ENCODE data around the gene DMTF1. TPM values are rescaled to one million over a fixed set of nuclear protein-coding genes. Genes with fewer than 3 reads are reported as not detected.

The DMTF1 gene
- total RNA-seq, 1 donor from 2014 or later = 53.9 TPM

DNA sequence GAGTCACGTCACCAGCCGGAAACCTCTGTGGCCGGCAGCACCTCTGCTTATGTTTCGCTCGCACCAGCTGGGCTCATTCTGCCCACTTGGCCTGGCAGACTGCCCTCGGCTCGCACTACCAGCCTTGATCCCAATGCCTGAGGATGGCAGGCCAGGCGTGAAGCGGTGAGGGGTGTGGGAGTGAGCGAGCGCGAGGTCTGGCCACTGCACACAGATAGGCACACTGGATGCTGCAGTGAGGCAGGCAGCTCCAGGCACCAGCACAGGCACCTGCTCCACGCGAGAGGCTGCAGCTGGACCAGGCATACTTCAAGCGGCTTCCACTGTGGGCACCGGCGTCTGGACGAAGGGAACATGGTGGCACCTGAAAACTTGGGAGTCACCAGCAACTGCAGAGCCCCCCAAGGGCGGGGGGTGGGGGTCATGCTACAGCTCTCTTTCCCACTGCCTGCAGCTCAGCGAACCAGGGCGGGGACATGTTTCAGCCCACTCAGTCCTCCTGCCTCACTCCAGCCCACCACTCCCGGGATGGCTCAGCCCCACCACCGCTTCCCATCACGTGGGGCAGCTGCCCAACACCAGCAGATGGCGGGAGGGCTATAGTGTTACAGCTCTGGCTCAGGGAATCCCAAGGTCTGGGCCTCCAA, 5.4 kb upstream of the DMTF1 start:
- peak; percentile 87 for DNase-seq (ENCODE audit: low spot score)

GRCh38 chr7:87147500-87147899, 4.8 kb upstream of the DMTF1 start:
- DNase-seq (ENCODE audit: low spot score) = no peak

DNA sequence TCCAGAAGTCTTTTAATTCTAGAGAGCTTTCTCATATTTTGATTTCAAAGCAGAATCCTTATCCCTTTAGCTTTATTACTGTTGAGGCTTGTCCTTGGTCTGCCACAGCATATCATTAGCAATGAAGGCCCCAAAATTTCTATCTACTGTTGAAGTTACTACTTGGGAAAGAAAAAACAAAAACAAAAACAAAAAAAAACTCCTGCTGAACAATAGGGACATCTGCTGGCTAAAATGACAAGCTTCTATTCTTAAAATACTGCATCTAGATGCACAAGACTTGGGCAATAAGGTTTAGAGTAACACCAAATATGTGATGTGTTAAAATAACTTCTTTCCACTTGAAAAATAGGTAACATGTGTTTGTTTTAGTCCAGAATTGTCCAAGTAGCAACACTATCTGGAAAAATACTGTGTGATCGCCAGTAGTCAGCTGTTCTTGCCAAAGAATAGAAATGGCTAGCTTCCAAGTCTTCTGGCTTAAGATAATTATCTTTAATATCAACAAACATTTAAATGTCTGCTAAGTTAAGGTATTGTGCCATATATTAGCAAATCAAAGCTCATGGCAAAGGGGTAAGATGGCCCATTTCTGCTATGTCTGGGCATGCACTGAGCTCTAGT, 3.8 kb upstream of the DMTF1 start:
- DNase-seq (ENCODE audit: low spot score) = no peak

DNA sequence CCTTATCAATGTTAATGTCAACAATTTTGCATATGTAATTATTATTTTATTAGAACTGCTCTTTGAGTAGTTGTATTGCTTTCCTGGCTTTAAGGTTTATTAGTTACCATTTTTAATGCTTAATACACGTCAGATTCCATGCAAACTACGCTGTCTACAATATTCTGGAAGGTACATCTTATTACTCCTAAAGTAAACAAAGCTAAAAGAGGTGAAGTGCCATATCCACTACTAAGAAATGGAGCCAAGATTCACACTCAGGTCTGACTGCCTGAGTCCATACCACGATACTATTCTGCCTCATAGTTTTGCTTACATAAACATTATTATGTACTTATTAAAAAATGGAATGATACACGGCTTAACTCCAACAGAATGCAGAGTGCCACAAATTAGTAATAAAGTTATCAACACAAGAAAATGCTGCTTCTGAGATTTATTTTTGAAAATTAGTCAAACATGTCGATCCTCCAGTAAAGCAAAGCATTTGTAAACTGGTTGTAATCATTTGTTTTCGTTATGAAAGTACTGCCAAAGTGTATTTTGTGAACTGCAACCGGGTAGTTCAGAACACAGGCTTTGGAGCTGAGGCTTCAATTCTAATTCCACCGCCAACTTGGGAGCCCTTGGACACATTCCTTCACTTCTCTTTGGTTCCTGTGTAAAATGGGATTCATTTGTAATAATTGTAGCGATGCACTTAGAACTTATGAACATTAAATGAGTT, 1.1 kb upstream of the DMTF1 start:
- DNase-seq (ENCODE audit: low spot score) = no peak

DNA sequence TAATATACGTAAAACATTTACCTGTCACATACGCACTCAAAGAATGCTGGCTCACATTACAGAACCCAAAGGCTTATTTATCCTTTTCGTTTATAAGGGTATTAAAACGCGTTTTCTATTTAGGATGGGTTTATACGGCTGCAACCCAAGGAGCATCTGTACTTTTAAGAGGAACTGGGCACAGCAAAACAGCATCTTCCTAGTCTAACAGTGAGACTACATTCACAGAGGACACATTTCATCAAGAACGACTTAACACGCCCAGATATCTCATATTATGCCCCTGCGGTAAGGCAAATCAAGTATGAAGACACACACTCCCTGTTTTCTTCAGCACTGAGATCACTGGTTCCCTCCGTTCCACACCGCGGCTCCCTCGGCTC, 533 bp upstream of the DMTF1 start:
- DNase-seq (ENCODE audit: low spot score) = no peak

DNA sequence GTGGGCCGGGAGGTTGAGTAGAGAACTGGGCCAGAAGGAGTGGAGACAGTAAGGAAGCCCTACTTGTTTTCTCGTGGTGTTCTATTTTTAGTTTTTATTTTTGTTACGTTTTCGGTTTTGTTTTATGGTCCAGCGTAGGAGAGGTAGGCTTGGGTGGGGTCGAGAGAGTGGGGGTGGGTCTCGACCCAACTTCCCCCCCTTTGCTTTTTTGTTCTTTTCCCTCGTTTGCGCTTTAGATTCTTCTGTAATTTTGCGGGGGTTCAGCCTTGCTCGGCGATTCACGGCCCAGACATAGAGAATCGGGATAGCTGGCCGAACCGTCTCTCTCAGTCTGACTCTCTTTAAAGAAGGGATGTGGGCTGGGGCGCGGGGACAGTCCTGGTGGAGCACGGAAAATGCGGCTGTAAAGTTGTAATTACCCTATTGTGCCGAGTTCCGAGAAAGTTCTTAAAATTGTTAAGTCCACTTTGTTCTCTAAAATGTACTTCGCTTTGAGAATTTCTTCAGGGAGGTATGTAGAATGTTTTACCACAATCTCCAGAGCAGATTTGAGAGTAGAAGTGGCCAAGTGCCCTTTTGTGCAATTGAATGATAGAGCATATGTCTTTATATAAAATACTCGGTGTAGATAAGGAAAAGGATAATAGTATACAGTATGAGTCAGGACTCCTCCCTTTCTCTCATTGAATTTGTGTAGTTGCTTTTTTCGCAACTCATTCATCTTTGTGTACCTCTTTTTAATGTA, 816 bp downstream of the DMTF1 start:
- peak; percentile 88 for DNase-seq (ENCODE audit: low spot score)

GRCh38 chr7:87154166-87154565, 1.9 kb downstream of the DMTF1 start:
- DNase-seq (ENCODE audit: low spot score) = no peak

DNA sequence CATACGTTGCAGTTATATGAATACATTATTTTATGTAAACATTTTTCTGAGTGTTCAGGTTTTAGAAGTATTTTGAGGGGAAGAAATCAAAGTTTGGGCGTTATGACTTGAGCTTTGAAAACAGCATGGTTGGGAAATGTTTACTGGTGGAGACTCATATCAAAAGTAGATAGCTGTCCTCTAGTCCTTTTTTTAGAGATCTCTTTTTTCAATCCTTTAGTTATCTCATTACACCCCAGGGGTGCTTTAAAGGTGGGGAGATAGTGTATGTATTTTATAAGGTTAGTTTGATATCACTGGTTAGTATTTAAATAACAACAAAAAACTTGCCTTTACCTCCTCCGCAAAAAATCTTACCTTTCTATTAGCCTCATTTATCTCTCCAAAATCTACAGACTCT, 2.3 kb downstream of the DMTF1 start:
- no peak for DNase-seq (ENCODE audit: low spot score)

DNA sequence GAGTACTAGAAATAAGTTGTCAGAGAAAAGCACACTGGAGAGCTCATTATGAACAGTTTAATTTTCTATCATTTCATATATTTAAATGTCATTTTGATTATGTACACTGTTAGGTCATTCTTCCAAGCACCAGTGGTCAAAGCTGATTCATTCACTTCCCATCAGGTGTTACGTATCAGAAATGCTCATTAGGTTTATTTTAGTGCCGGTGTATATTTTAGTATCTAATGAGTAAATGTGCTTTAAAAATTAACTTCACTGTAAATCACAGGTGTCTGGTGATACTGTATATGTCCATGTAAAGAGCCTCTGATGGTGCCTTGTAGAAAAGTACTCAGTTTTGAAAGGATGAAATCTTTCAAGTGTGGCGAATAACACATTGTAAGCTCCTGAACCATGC, 3.5 kb downstream of the DMTF1 start:
- no peak for DNase-seq (ENCODE audit: low spot score)

DNA sequence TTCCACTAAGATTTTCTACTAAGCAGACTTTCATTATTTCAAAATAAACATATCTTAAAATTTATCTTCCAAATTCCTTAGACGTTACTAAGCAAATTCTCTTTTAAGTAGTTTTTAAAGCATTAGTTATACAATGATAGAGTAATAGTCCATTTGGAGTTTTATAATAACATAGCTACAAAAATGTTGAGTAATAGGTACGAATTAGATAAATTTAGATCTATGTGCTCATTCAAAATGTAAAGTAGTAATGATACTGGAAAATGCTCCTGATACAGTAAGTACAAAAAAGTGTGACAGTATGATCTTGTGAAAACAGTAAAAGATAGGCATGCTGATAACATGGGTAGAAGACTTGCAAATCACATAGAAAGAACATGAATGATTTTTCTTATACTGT, 4.5 kb downstream of the DMTF1 start:
- no peak for DNase-seq (ENCODE audit: low spot score)

GRCh38 chr7:87159538-87159937, 7.3 kb downstream of the DMTF1 start:
- no peak for DNase-seq (ENCODE audit: low spot score)

DNA sequence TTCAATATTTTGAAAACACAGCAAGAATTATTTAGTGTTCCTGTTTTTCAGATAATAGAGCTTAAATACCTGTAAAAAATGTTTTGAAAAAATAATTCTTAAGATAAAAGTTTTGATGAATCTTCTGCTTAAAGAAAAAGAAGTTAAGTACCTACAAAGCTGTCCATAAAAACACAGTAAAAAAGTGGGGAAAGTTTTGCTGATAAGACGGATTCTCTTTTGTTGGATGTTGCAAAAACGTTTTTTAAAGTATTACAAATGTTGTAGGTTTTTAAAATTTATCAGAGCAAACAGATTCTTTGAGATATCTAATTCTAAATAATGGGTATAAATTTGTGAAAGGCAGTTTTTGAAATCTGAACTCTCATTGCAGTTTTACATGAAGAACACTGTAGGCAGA, 12.2 kb downstream of the DMTF1 start:
- no peak for DNase-seq (ENCODE audit: low spot score)

DNA sequence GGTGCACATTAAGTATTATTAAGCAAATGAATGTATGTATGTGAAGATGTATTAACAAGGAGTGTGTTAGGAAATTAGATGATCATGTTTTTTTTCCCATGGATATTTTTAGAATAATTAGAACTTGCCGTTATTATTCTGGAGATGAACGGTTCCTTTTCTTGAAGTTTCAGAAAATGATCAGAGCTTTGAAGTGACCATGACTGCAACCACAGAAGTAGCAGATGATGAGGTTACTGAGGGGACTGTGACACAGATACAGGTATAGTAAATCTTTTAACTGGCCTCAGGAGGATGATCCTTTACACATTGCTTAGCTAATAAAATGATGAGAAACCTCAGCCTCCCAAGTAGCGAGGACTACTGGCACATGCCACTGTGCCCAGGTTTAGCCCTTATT, 18.6 kb downstream of the DMTF1 start:
- no peak for DNase-seq (ENCODE audit: low spot score)

DNA sequence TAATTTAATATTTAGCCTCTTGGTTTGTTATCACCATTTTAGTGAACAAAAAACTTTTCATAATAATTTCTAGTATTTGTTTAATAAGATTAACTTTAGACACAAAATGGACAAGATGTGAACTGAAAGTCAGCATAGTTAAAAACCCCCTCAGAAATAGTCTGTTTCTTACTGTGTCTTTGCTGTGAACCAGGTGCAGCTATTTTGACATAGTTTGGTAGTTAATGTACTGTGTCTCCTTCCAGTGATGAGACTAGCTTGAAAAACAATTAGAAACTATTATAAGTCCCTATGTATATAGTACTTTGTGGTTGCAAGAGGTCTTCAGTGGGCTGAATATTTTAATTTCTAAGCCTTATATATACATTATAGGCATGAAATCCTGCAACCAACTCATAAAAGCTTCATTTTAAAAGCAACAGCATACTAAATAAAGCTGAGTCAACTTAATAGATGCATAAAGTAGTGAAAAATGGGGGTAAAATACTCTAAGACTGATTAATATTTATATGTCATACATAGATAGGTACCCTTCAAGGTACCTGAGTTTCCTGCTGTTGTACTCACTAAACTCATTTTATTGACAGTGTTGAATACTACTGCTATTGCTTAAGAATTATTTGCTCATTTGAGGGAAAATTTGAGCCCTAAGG, 19.2 kb downstream of the DMTF1 start:
- no peak for DNase-seq (ENCODE audit: low spot score)

GRCh38 chr7:87173471-87173870, 21.2 kb downstream of the DMTF1 start:
- DNase-seq (ENCODE audit: low spot score) = no peak

DNA sequence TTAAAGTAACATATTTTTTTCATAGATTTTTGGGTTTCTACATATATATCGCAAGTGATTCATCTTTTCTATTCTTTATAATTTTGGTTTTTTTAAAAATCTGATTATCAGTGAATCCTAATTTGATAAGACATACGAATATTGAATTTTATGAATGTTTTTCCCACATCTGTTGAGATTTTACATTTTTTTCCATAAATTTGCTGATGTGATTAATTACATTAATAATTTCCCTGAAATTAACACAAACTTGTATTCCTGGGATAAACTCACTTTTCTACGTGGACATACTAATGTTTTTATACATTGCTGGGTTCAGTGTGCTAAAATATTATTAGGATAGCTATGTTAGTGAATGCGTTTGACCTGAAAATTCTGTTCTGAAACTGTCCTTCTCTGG, 26.1 kb downstream of the DMTF1 start:
- DNase-seq (ENCODE audit: low spot score) = no peak

GRCh38 chr7:87179180-87179579, 26.9 kb downstream of the DMTF1 start:
- DNase-seq (ENCODE audit: low spot score) = no peak

GRCh38 chr7:87187120-87187519, 34.9 kb downstream of the DMTF1 start:
- no peak for DNase-seq (ENCODE audit: low spot score)

DNA sequence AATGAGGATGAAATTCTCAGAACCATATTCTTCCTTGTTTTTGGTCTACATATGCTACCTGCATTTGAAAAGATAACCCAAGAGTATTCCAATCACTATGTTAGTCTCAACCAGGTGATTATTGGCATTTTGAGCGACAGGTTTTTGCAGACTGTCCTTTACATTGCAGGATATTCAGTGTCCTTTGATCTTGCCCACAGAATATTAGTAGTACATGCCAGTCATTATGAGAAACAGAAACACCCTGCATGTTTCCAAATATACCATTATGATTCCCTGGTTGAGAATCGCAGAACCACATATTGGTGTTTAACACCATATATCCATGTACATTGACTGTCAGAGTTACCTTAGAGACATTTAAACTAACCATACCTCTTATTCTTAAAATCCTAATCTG, 36.7 kb downstream of the DMTF1 start:
- DNase-seq (ENCODE audit: low spot score) = no peak

DNA sequence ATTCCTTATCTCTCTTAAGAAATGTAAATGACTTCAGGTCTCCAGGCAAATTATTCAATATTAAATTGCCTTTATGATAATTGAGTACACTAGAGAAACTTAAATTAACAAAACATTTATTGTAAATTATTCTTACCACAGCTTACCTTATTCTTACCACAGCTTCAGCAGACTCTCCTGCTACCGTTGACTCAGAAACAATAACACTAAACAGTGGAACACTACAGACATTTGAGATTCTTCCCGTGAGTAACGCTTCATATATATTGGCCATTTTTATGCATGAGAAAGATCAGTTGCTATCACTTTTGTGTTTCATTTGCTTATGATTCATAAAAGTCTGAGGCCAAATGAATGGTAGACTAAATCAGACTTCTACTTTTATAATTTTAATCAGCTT, 38.5 kb downstream of the DMTF1 start:
- DNase-seq (ENCODE audit: low spot score) = no peak

- DNase-seq (ENCODE audit: low spot score) = no peak
Measured at GRCh38 chr7:87192784-87193487, 40.7 kb downstream of the DMTF1 start.

Measured in mesenteric fat pad (tissue), 1 donor.